Activated T-helper 1 cell treated with anti-CD3 and anti-CD28 coated beads, Interleukin-12 subunit alpha, Interleukin-12 subunit beta, Interleukin-2, Interleukin-4 antibody, amounts not matched to agents 30 ng/mL and 10 ng/mL and 1 ng/mL, durations not matched to agents 14 hours and 24 hours and 36 hours (primary cell): ENCODE measurements around the gene LORICRIN. TPM values are rescaled to one million over a fixed set of nuclear protein-coding genes. Genes with fewer than 3 reads are reported as not detected.
"Not testable (repeated sequence)": the region's sequence is repeated elsewhere in the genome, so short reads cannot be mapped to it uniquely, and the experiment has no call there.

ENCODE experiments used
- DNase-seq: peaks from one replicate; pipeline ENCODE4 v3.0.0; 2021; ENCODE audit warnings: low spot score
- H3K27ac Mint-ChIP-seq: one replicate; pipeline ENCODE4 v1.8.0; 2021; ENCODE audit warnings: mild to moderate bottlenecking, mixed read lengths
- H3K27me3 Mint-ChIP-seq: one replicate; pipeline ENCODE4 v1.8.0; 2022; ENCODE audit warnings: mild to moderate bottlenecking, moderate library complexity, mixed read lengths; ENCODE audit not compliant: insufficient read depth
- H3K36me3 Mint-ChIP-seq: one replicate; pipeline ENCODE4 v1.8.0; 2021; ENCODE audit warnings: low read depth, mixed read lengths
- H3K4me1 Mint-ChIP-seq: one replicate; pipeline ENCODE4 v1.8.0; 2021; ENCODE audit warnings: low read depth, mixed read lengths
- H3K4me3 Mint-ChIP-seq: one replicate; pipeline ENCODE4 v1.8.0; 2021; ENCODE audit warnings: mild to moderate bottlenecking, moderate library complexity, mixed read lengths
- H3K9me3 Mint-ChIP-seq: one replicate; pipeline ENCODE4 v1.8.0; 2021; ENCODE audit warnings: mixed read lengths
- intact Hi-C: fragments of 100-400 bp; cut with micrococcal nuclease; formaldehyde crosslinking; loops from one replicate; pipeline ENCODE4 v1.15.1; 2024
- total RNA-seq: library from RNA; stranded (reverse); gene quantifications from 2 replicates; pipeline ENCODE4 v1.2.3, GENCODE V29; 2022

Gene LORICRIN, protein sequence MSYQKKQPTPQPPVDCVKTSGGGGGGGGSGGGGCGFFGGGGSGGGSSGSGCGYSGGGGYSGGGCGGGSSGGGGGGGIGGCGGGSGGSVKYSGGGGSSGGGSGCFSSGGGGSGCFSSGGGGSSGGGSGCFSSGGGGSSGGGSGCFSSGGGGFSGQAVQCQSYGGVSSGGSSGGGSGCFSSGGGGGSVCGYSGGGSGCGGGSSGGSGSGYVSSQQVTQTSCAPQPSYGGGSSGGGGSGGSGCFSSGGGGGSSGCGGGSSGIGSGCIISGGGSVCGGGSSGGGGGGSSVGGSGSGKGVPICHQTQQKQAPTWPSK
- total RNA-seq = not detected in 2 replicates

DNA sequence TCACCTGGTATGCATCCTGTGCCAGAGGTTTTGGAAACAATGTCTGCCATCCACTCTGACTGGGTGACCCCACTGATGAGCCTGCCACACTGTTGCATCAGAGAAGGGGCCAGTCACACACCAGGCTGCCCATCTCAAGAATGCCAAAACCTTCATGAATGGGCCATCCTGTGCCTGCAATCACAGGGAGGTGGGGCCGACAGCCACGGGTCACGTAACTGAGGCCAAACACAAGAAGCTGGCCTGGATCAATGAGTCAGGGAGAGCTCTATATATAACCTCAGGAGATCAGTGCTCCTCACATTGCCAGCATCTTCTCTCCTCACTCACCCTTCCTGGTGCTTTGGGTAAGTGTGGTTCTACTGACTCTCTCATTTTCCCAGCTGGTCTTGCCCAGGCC is at the start of gene LORICRIN:
Gene LORICRIN (plus strand): TSS at position 301 of the 400 bp plus-strand sequence. CDS start 1,263 bp downstream, outside the sequence.
- no peak for DNase-seq
- Mint-ChIP-seq H3K27me3 (peaks cover 54% of the 10 kb centered on the region), H3K27ac (peak within 1 kb of the TSS; percentile 26), H3K4me3 (peak within 1 kb of the TSS; percentile 15), H3K4me1 (peaks cover 27% of the 10 kb centered on the region), H3K9me3 (no peaks in the 10 kb centered on the region), H3K36me3 (peaks cover 3% of the 10 kb centered on the region)
- intact Hi-C loops = no loop called here

DNA sequence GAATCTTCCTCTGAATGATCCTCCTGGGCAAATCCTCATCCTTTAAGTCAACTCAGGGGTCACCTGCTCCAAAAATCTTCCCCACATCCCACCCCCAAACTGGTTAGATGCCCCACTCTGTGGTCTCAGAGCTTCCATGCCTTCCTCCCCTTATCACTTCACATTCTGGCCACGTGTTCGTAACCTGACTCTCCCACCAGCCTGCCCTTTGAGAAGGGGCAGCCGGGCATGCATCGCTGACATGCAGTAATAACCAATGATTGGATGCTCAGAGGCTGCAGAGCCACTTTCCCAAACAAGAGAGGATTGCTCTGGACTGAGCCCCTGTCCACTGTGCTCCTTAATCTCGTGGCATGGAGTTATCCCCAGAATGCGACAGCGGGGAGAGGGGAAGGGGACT is 49.3 kb upstream of the LORICRIN start:
- Mint-ChIP-seq H3K36me3 (no peaks in the 10 kb centered on the region), H3K27me3 (peaks cover 14% of the 10 kb centered on the region), H3K9me3 (no peaks in the 10 kb centered on the region), H3K4me3 (no peak overlapping the region), H3K4me1 (no peaks in the 10 kb centered on the region), H3K27ac (no peak overlapping the region)
- intact Hi-C loops = no loop called here
- no peak for DNase-seq

DNA sequence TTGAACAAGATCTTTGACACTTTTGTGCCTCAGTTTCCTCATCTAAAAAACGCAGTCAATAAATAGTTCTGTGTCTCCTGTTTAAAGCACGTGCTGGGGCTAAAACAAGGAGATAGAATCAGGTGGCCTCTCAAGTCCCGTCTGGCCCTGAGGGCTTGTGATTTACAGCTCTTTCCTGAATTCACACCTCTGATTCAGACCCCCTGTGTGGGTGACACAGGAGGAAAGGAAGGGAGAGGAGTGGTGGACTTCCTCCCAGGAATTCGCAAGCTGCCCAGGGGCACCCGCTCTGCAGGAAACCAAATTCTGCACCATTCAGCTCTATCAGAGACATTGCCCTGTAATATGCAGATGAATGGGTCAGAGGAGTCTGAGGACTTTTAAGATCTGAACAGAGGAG is 47.3 kb upstream of the LORICRIN start:
- Mint-ChIP-seq H3K27me3 (peaks cover 17% of the 10 kb centered on the region), H3K36me3 (no peaks in the 10 kb centered on the region), H3K4me1 (peaks cover 4% of the 10 kb centered on the region), H3K4me3 (no peak overlapping the region), H3K9me3 (no peaks in the 10 kb centered on the region), H3K27ac (no peak overlapping the region)
- intact Hi-C loops = no loop called here
- no peak for DNase-seq

DNA sequence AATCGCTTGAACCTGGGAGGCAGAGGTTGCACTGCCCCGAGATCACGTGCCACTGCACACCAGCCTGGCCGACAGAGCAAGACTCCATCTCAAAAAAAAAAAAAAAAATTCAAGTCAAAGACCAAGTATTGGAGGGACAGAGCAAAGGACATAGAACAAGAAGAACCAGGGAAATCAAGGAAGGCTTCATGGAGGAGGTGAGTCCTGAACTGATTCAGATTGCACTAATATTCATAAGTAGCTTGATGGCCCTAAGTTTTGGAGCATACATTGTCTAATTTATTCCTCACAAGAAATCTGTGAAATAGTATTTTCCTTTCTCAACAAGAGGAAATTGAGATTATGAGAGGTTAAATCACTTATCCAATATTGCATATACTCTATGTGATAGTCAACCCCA is 46.0 kb upstream of the LORICRIN start:
- Mint-ChIP-seq H3K4me1 (peaks cover 4% of the 10 kb centered on the region), H3K4me3 (no peak overlapping the region), H3K9me3 (no peaks in the 10 kb centered on the region), H3K27me3 (peaks cover 15% of the 10 kb centered on the region), H3K27ac (no peak overlapping the region), H3K36me3 (no peaks in the 10 kb centered on the region)
- no peak for DNase-seq
- intact Hi-C loops = no loop called here

DNA sequence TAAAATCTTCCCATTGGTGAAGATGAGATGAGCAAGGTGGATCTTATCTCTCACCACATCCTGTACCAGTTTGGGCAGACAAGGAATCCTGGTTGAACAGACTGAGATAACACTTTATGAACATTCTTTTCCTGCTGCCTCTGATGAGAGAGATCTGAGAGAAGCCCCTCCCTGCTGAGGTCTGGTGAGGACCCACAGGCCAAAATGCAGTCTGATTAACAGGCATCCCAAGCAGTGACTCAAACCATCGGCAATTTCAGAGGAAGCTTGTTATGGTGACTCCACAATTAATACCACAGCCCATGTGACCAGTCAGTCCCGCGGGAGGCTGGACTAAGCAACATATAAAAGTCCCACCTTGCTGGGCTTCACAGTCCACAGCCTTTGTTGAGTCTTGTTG is 42.3 kb upstream of the LORICRIN start, which contains the start of gene PRR9:
Gene PRR9 (plus strand): TSS at position 373 of the 400 bp plus-strand sequence. CDS start 561 bp downstream, outside the sequence.
- Mint-ChIP-seq H3K9me3 (no peaks in the 10 kb centered on the region), H3K27me3 (peaks cover 8% of the 10 kb centered on the region), H3K36me3 (no peaks in the 10 kb centered on the region), H3K4me3 (no peak within 1 kb of the TSS), H3K27ac (no peak within 1 kb of the TSS), H3K4me1 (peaks cover 4% of the 10 kb centered on the region)
- intact Hi-C loops = no loop called here
- DNase-seq = no peak

DNA sequence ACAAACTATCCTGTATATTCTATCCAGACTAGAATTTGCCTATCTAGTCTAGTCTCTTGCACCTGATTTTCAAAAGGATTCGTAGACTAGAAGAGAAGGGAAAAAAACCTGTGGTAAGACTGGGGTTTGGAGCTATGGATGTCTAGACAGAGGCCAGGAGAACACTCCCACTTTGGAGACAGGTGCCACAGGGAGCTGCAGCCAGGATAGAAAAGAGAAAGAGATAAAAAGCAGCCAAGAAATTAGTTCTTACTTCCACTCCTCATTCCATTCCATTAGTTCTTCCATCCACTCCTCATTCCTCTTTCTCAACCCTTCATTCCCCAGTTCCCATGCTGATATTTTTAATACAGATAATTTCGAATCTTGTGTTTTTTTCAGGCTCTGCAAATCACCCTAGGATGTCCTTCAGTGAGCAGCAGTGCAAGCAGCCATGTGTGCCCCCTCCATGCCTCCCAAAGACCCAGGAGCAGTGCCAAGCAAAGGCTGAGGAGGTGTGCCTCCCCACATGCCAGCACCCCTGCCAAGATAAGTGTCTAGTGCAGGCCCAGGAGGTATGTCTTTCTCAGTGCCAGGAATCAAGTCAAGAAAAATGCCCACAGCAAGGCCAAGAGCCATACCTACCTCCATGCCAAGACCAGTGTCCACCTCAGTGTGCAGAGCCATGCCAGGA is 41.6 kb upstream of the LORICRIN start:
- H3K27ac Mint-ChIP-seq = no peak overlapping the region
- intact Hi-C loops = no loop called here
- H3K27me3 Mint-ChIP-seq = peaks cover 8% of the 10 kb centered on the region
- no peak for DNase-seq
- no peaks in the 10 kb centered on the region for H3K36me3 Mint-ChIP-seq
- peaks cover 5% of the 10 kb centered on the region for H3K4me1 Mint-ChIP-seq
- H3K9me3 Mint-ChIP-seq = no peaks in the 10 kb centered on the region
- H3K4me3 Mint-ChIP-seq = no peak overlapping the region

DNA sequence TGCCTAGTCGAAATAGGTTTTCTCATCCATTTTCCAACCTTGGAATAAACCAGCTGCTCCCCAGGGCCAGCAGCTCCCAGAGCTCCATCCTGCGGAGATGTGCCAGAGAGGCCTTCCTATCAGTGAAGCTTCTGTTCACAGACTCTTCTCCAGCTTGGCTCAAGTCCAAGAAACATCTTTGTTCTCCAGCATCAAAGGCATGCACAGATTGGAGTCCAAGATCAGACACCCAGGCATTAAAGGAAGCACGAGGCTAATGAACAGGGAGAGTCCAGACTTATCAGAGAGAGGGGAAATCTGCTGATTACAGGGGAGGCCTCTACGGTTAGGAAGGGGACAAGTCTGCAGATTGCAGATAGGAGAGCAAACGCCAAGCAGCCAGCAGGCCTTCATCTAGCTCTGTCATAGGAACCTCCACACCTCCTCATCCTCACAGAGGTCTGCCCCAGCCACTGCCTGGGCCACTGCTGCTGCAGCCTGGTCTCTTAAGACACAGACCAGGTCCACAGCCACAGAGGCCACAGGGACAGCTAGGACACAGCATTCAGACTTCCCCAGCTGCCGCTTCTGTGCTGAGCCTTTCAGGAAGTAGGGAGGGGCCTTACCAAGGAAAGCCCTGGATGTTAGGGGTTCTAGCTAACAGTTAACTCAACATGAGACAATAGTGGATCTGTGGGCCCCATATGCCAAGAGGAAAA is 38.7 kb upstream of the LORICRIN start:
- Mint-ChIP-seq H3K4me1 (peaks cover 14% of the 10 kb centered on the region), H3K4me3 (no peak overlapping the region), H3K27me3 (peaks cover 9% of the 10 kb centered on the region), H3K9me3 (no peaks in the 10 kb centered on the region), H3K27ac (no peak overlapping the region), H3K36me3 (no peaks in the 10 kb centered on the region)
- intact Hi-C loops = no loop called here
- DNase-seq = no peak

DNA sequence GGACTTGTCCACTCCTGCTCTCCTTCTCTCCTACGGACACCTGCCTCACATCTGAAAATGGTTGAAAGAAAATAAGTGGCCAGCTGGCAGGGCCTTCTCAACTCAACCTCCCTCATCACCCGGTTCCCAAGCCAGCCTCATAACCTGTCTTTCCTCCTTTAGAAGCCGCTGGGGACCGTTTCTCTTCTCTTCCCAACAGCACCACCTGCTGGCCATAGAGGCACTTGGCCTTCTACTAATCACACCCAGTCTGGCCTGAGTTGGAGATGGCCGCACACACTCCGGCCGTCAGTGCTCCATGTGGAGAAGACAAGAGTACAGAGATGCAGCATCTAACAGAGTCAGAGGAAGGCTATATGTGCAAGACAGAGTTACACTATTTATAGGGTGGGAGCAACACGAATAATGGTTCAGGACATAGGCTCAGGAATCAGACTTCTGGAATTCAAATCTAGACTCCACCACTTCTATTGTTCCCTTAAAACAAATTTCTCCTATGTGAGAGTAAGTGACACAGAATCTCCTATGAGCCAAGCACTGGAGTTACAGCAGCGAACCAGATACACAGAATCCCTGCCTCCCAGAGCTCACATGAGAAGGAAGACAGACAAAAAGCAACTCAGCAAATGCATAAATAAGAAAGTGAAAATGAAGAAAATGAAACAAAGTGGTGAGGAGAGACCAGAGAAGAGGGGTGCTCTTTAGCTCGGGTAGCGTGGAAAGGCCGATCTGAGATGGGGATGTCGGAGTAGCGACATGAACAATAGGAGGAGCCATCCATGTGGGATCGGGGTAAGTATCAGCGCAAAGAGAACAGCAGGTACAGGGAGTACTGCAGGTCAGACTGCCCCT is 36.2 kb upstream of the LORICRIN start:
- H3K4me3 Mint-ChIP-seq, H3K27ac Mint-ChIP-seq, H3K36me3 Mint-ChIP-seq, H3K4me1 Mint-ChIP-seq, H3K9me3 Mint-ChIP-seq, H3K27me3 Mint-ChIP-seq: not testable (repeated sequence)
- intact Hi-C loops = loop anchor here (1.0 kb wide), 2 partner anchors 354 to 569 kb away; no protein-coding TSS in a partner anchor
- DNase-seq = peak; percentile 28

DNA sequence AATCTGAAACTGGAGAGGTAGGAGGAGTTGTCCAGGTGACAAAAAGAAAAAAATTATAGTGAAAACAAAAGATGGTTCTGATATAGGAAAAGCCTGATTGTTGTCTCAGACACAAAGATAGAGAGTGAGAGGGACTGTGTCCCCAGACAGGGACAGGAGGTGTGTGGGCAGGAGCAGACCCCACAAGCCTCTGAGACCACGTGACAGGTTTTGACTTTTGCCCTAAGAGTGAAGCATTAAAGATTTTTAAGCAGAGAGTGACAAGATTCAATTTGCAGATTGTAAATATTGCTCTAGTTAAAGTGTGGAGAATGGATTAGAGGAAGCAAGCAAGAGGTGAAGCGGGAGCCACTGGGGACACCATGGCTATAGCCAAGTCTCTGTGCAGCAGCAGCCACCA is 31.7 kb upstream of the LORICRIN start:
- DNase-seq = no peak
- no peaks in the 10 kb centered on the region for H3K36me3 Mint-ChIP-seq
- H3K27me3 Mint-ChIP-seq = peaks cover 13% of the 10 kb centered on the region
- intact Hi-C loops = no loop called here
- H3K9me3 Mint-ChIP-seq = no peaks in the 10 kb centered on the region
- peaks cover 9% of the 10 kb centered on the region for H3K4me1 Mint-ChIP-seq
- no peak overlapping the region for H3K27ac Mint-ChIP-seq
- H3K4me3 Mint-ChIP-seq = no peak overlapping the region

DNA sequence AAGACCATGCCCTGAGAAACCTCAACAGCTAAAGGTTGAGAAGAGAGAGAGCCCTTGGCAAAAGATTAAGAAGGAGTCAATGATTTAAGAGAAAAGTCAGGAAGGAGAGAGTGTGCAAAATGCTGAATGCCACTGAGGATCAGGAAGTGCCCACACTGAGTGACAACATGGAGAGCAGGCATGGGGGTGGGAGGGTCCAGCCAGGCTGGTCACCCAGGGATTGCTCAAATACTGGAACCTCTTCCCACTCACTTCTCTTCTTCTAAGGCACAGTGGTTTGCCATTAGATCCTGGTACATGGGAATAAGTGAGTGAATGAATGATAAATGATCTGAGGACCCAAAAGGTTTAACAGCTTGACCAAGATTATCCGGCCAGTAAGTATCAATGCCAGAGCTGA is 31.0 kb upstream of the LORICRIN start:
- Mint-ChIP-seq H3K4me1 (peaks cover 3% of the 10 kb centered on the region), H3K27me3 (peaks cover 11% of the 10 kb centered on the region), H3K27ac (no peak overlapping the region), H3K9me3 (no peaks in the 10 kb centered on the region), H3K36me3 (no peaks in the 10 kb centered on the region), H3K4me3 (no peak overlapping the region)
- intact Hi-C loops = no loop called here
- DNase-seq = no peak

DNA sequence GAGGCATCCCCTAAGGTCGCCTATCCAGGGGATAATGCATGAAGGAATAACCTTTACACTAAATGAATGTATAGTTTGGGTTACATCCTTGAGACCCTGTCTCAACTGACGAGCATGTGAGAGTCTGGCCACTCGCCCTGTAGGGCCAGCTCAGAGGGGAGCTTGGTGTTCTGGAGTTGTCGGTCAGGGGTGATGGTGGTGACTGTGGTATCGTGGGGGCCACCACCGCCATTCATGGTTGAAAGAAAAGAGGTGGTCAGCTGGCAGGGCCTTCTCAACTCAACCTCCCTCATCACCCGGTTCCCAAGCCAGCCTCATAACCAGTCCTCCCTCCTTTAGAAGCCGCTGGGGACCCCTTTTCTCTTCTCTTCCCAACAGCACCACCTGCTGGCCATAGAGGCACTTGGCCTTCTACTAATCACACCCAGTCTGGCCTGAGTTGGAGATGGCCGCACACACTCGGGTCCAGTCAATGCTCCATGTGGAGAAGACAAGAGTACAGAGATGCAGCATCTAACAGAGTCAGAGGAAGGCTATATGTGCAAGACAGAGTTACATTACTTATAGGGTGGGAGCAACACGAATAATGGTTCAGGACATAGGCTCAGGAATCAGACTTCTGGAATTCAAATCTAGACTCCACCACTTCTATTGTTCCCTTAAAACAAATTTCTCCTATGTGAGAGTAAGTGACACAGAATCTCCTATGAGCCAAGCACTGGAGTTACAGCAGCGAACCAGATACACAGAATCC is 30.2 kb upstream of the LORICRIN start:
- intact Hi-C loops, H3K9me3 Mint-ChIP-seq, H3K27ac Mint-ChIP-seq, DNase-seq, H3K4me1 Mint-ChIP-seq, H3K4me3 Mint-ChIP-seq, H3K36me3 Mint-ChIP-seq: not testable (repeated sequence)
- peaks cover 11% of the 10 kb centered on the region for H3K27me3 Mint-ChIP-seq

DNA sequence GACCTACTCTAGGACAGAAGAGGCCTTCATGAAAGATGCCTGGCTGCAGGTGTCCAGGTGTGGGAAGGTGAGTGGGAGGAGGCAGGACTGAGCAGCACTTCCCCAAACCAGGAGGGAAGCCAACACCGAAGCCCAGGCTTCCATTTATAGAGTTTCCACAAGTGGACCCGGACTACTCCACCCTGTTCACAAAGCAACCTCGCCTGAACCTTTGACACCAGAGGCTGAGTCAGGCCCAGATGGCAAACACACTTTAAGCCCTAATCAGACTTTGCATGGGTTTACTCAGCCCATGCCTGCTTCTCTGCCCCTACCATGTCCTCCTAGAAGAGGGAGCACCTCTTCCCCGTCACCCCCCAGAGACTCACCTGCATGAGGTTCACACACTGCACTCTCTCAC is 28.1 kb upstream of the LORICRIN start:
- H3K36me3 Mint-ChIP-seq = no peaks in the 10 kb centered on the region
- H3K9me3 Mint-ChIP-seq = no peaks in the 10 kb centered on the region

More for the DNA sequence above, 28.1 kb upstream of the LORICRIN start:
- H3K4me3 Mint-ChIP-seq = no peak overlapping the region
- no peak for DNase-seq
- intact Hi-C loops = no loop called here
- peaks cover 11% of the 10 kb centered on the region for H3K27me3 Mint-ChIP-seq
- no peaks in the 10 kb centered on the region for H3K4me1 Mint-ChIP-seq
- no peak overlapping the region for H3K27ac Mint-ChIP-seq
